Esophagus squamous epithelium (tissue), 4 donors: ENCODE data around the gene C10orf95.

Source experiments
- CTCF ChIP-seq, 6 experiments: fragments of 450-650 bp in 4 of 6; fragments of 200-600 bp in 2 of 6; sonication (generic) in 2 of 6; IDR thresholded peaks; one replicate each; pipeline ENCODE4 v1.5.1; 2016 to 2019; ENCODE audit warnings: antibody characterized with exemption in 6 of 6, mild to moderate bottlenecking in 4 of 6, moderate library complexity in 4 of 6
- POLR2A ChIP-seq, 4 donors: fragments of 450-650 bp; IDR thresholded peaks; one replicate each; pipeline ENCODE4 v1.6.1; 2017; ENCODE audit warnings: antibody characterized with exemption in 4 of 4, mild to moderate bottlenecking in 4 of 4, moderate library complexity in 3 of 4

DNA sequence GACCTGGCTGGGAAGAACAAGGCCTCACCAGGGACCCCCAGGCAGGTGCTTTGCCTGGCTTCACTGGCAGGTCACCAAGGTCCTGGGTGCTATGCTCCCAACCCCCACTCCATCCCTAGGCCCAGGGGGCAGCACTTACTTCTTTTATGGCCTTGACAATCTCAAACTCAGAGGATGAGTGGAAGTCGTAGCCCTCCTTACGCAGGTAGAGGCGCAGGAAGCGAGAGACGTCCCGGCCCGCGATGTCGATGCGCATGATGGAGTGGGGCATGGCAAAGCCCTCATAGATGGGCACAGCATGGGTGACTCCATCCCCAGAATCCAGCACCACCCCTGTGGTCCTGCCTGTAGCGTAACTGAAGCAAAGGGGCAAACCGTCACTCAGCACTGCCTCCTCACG, 32.7 kb upstream of the C10orf95 start:
- no peak for TF ChIP-seq CTCF (IDR thresholded peaks at IDR 0.05)
- TF ChIP-seq POLR2A (IDR thresholded peaks at IDR 0.05), result no peak
